MG63 (cell line): Measurements from ENCODE around the gene FAM20B. TPM values are rescaled to one million over a fixed set of nuclear protein-coding genes. Genes with fewer than 3 reads are reported as not detected.

Experiments used
- DNase-seq: peaks from one replicate; pipeline ENCODE4 v3.0.0-alpha.2; 2020
- H3K27me3 ChIP-seq: fragments of 250-450 bp; sonication (Bioruptor Pico); 2 replicates; pipeline ENCODE4 v1.5.1; 2020; ENCODE audit warnings: mild to moderate bottlenecking, moderate library complexity
- H3K36me3 ChIP-seq: fragments of 250-450 bp; sonication (Bioruptor Pico); 2 replicates; pipeline ENCODE4 v1.5.1; 2020; ENCODE audit warnings: mild to moderate bottlenecking, moderate library complexity
- H3K4me3 ChIP-seq: fragments of 250-450 bp; sonication (Bioruptor Pico); 2 replicates; pipeline ENCODE4 v1.5.1; 2020; ENCODE audit warnings: mild to moderate bottlenecking, moderate library complexity
- H3K9me3 ChIP-seq: fragments of 250-450 bp; sonication (Bioruptor Pico); 2 replicates; pipeline ENCODE4 v1.5.1; 2020; ENCODE audit warnings: mild to moderate bottlenecking, moderate library complexity
- total RNA-seq: library from RNA; depleted of rRNA; stranded (reverse); fragments of >200 nt; shearing (Covaris generic); gene quantifications from 2 replicates; pipeline ENCODE4 v1.2.3, GENCODE V29; 2014; ENCODE audit warnings: low replicate concordance

The FAM20B gene
- total RNA-seq, 1 experiment from 2014 or later = 29.6 TPM

GRCh38 chr1:179061360-179062282, 35.9 kb downstream of the FAM20B start:
- peak; percentile 11 for DNase-seq
- Histone ChIP-seq H3K27me3 (no peaks in the 10 kb centered on the region), H3K9me3 (no peaks in the 10 kb centered on the region; the same call in 1 of the 2 replicates), H3K36me3 (peaks cover 64% of the 10 kb centered on the region), H3K4me3 (no peak overlapping the region)

GRCh38 chr1:179066471-179066870, 40.8 kb downstream of the FAM20B start:
- H3K9me3 ChIP-seq = no peaks in the 10 kb centered on the region
- no peak overlapping the region for H3K4me3 ChIP-seq
- no peak for DNase-seq
- H3K36me3 ChIP-seq = peaks cover 76% of the 10 kb centered on the region
- H3K27me3 ChIP-seq = no peaks in the 10 kb centered on the region

GRCh38 chr1:179077396-179077795, 51.7 kb downstream of the FAM20B start:
- Histone ChIP-seq H3K36me3 (peaks cover 18% of the 10 kb centered on the region), H3K27me3 (no peaks in the 10 kb centered on the region), H3K9me3 (no peaks in the 10 kb centered on the region), H3K4me3 (no peak overlapping the region)
- no peak for DNase-seq

- Histone ChIP-seq H3K27me3 (no peaks in the 10 kb centered on the region), H3K4me3 (no peak overlapping the region), H3K36me3 (peaks cover 11% of the 10 kb centered on the region), H3K9me3 (no peaks in the 10 kb centered on the region)
- DNase-seq = peak; percentile 41
These were observed 53.5 kb downstream of the FAM20B start for GRCh38 chr1:179079113-179079761.

- H3K9me3 ChIP-seq = no peaks in the 10 kb centered on the region
- H3K27me3 ChIP-seq = no peaks in the 10 kb centered on the region
These were observed 55.4 kb downstream of the FAM20B start for GRCh38 chr1:179080866-179081686.

GRCh38 chr1:179081687-179082332, 56.1 kb downstream of the FAM20B start, which contains the start of gene TOR3A:
Gene TOR3A (plus strand): TSS chr1:179082070. CDS start chr1:179082129, 59 bp downstream.
- Histone ChIP-seq H3K4me3 (peak within 1 kb of the TSS; percentile 82), H3K27me3 (no peaks in the 10 kb centered on the region), H3K36me3 (peaks cover 28% of the 10 kb centered on the region), H3K9me3 (no peaks in the 10 kb centered on the region)
- peak; percentile 97 for DNase-seq

More at GRCh38 chr1:179080866-179081686, 55.4 kb downstream of the FAM20B start:
- DNase-seq = no peak
- H3K36me3 ChIP-seq = peaks cover 23% of the 10 kb centered on the region
- peak overlapping the region; percentile 82 for H3K4me3 ChIP-seq

- no peaks in the 10 kb centered on the region for H3K9me3 ChIP-seq
- H3K27me3 ChIP-seq = no peaks in the 10 kb centered on the region
- DNase-seq = peak; percentile 58
- H3K36me3 ChIP-seq = peaks cover 33% of the 10 kb centered on the region
- peak overlapping the region; percentile 82 for H3K4me3 ChIP-seq
These were observed 56.8 kb downstream of the FAM20B start for GRCh38 chr1:179082333-179082998.

- Histone ChIP-seq H3K27me3 (no peaks in the 10 kb centered on the region), H3K36me3 (peaks cover 37% of the 10 kb centered on the region), H3K9me3 (no peaks in the 10 kb centered on the region), H3K4me3 (peak overlapping the region; percentile 82)
- peak; percentile 26 for DNase-seq
These were observed 57.3 kb downstream of the FAM20B start for GRCh38 chr1:179082999-179083335.

- H3K9me3 ChIP-seq = no peaks in the 10 kb centered on the region
- no peak for DNase-seq
- peak overlapping the region; percentile 82; the same call in 1 of the 2 replicates for H3K4me3 ChIP-seq
- H3K36me3 ChIP-seq = peaks cover 43% of the 10 kb centered on the region
- H3K27me3 ChIP-seq = no peaks in the 10 kb centered on the region
These were observed 57.8 kb downstream of the FAM20B start for GRCh38 chr1:179083533-179083932.

- DNase-seq = no peak
- Histone ChIP-seq H3K27me3 (no peaks in the 10 kb centered on the region), H3K9me3 (no peaks in the 10 kb centered on the region), H3K4me3 (no peak overlapping the region), H3K36me3 (peaks cover 82% of the 10 kb centered on the region)
These were observed 62.0 kb downstream of the FAM20B start for GRCh38 chr1:179087665-179088064.

GRCh38 chr1:179089827-179090482, 64.3 kb downstream of the FAM20B start:
- Histone ChIP-seq H3K36me3 (peaks cover 90% of the 10 kb centered on the region), H3K4me3 (no peak overlapping the region), H3K9me3 (no peaks in the 10 kb centered on the region), H3K27me3 (no peaks in the 10 kb centered on the region)
- no peak for DNase-seq

GRCh38 chr1:179090522-179090921, 64.8 kb downstream of the FAM20B start:
- Histone ChIP-seq H3K4me3 (no peak overlapping the region), H3K27me3 (no peaks in the 10 kb centered on the region), H3K9me3 (no peaks in the 10 kb centered on the region), H3K36me3 (peaks cover 92% of the 10 kb centered on the region)
- no peak for DNase-seq

- Histone ChIP-seq H3K36me3 (peaks cover 92% of the 10 kb centered on the region), H3K4me3 (no peak overlapping the region), H3K9me3 (no peaks in the 10 kb centered on the region), H3K27me3 (no peaks in the 10 kb centered on the region)
- no peak for DNase-seq
These were observed 65.2 kb downstream of the FAM20B start for GRCh38 chr1:179090923-179091322.

GRCh38 chr1:179091691-179092165, 66.0 kb downstream of the FAM20B start:
- no peak overlapping the region for H3K4me3 ChIP-seq
- H3K36me3 ChIP-seq = peaks cover 94% of the 10 kb centered on the region
- DNase-seq = peak; percentile 61
- no peaks in the 10 kb centered on the region for H3K9me3 ChIP-seq
- H3K27me3 ChIP-seq = no peaks in the 10 kb centered on the region

- H3K9me3 ChIP-seq = no peaks in the 10 kb centered on the region
- H3K27me3 ChIP-seq = no peaks in the 10 kb centered on the region
- peaks cover 96% of the 10 kb centered on the region for H3K36me3 ChIP-seq
- DNase-seq = no peak
- H3K4me3 ChIP-seq = no peak overlapping the region
These were observed 67.3 kb downstream of the FAM20B start for GRCh38 chr1:179092896-179093461.
